Astrocyte (in vitro differentiated cells and primary cell): Measurements from ENCODE around the gene MTA3. TPM values are rescaled to one million over a fixed set of nuclear protein-coding genes. Genes with fewer than 3 reads are reported as not detected.

ENCODE experiments used
- DNase-seq: peaks from one replicate; pipeline ENCODE4 v3.0.0-alpha.2; 2010; ENCODE audit warnings: low read depth
- FAIRE-seq: peaks from 2 replicates; lab custom pipeline; 2011; peaks lifted over from hg19 to GRCh38; lab: Jason Lieb, UNC
- H2AFZ ChIP-seq: 2 replicates; pipeline ENCODE4 v1.6.0; 2012; ENCODE audit warnings: low read depth, low read length, inconsistent platforms
- H3K27ac ChIP-seq: 2 replicates; pipeline ENCODE4 v1.5.1; 2011; ENCODE audit warnings: low read depth, low read length, inconsistent platforms
- H3K27me3 ChIP-seq: 2 replicates; pipeline ENCODE4 v1.6.0; 2011; ENCODE audit warnings: low read length, inconsistent platforms; ENCODE audit not compliant: insufficient read depth
- H3K36me3 ChIP-seq: 2 replicates; pipeline ENCODE4 v1.5.1; 2011; ENCODE audit warnings: low read length, inconsistent platforms; ENCODE audit not compliant: insufficient read depth
- H3K4me1 ChIP-seq: 2 replicates; pipeline ENCODE4 v1.5.1; 2011; ENCODE audit warnings: low read length, inconsistent platforms; ENCODE audit not compliant: insufficient read depth
- H3K4me2 ChIP-seq: 2 replicates; pipeline ENCODE4 v1.6.0; 2012; ENCODE audit warnings: low read length, inconsistent platforms
- H3K4me3 ChIP-seq: 2 replicates; pipeline ENCODE4 v1.5.1; 2011; ENCODE audit warnings: low read depth, mild to moderate bottlenecking, low read length, inconsistent platforms; ENCODE audit not compliant: insufficient read depth
- H3K79me2 ChIP-seq: 2 replicates; pipeline ENCODE4 v1.6.0; 2012; ENCODE audit warnings: mild to moderate bottlenecking, low read length, inconsistent platforms; ENCODE audit not compliant: insufficient read depth
- H3K9ac ChIP-seq: 2 replicates; pipeline ENCODE4 v1.6.0; 2012; ENCODE audit warnings: mild to moderate bottlenecking, low read length, inconsistent platforms
- H3K9me3 ChIP-seq: 2 replicates; pipeline ENCODE4 v1.5.1; 2012; ENCODE audit warnings: low read depth, mild to moderate bottlenecking, low read length, inconsistent platforms; ENCODE audit not compliant: insufficient read depth
- H4K20me1 ChIP-seq: 2 replicates; pipeline ENCODE4 v1.6.0; 2012; ENCODE audit warnings: low read length, inconsistent platforms; ENCODE audit not compliant: insufficient read depth
- H3K27ac Mint-ChIP-seq: one replicate; pipeline ENCODE4 v1.8.0; 2021; ENCODE audit warnings: mild to moderate bottlenecking, mixed read lengths; ENCODE audit not compliant: unreplicated experiment
- H3K27me3 Mint-ChIP-seq: one replicate; pipeline ENCODE4 v1.8.0; 2021; ENCODE audit warnings: low read depth, mixed read lengths; ENCODE audit not compliant: unreplicated experiment
- H3K36me3 Mint-ChIP-seq: one replicate; pipeline ENCODE4 v1.8.0; 2021; ENCODE audit warnings: low read depth, mixed read lengths; ENCODE audit not compliant: unreplicated experiment
- H3K4me1 Mint-ChIP-seq: one replicate; pipeline ENCODE4 v1.8.0; 2021; ENCODE audit warnings: low read depth, mixed read lengths; ENCODE audit not compliant: unreplicated experiment
- H3K4me3 Mint-ChIP-seq: one replicate; pipeline ENCODE4 v1.8.0; 2021; ENCODE audit warnings: mild to moderate bottlenecking, moderate library complexity, mixed read lengths; ENCODE audit not compliant: unreplicated experiment
- H3K9me3 Mint-ChIP-seq: one replicate; pipeline ENCODE4 v1.8.0; 2021; ENCODE audit warnings: mild to moderate bottlenecking, mixed read lengths; ENCODE audit not compliant: unreplicated experiment
- CTCF ChIP-seq: IDR thresholded peaks from 2 replicates; pipeline ENCODE4 v1.5.1; 2011; ENCODE audit warnings: low read depth, mild to moderate bottlenecking, inconsistent platforms, low read length, moderate library complexity; ENCODE audit not compliant: insufficient read depth
- EZH2 ChIP-seq: IDR thresholded peaks from 2 replicates; pipeline ENCODE4 v1.6.1; 2012; ENCODE audit warnings: mild to moderate bottlenecking, low read length, inconsistent platforms; ENCODE audit not compliant: insufficient read depth
- total RNA-seq: library from RNA; stranded (reverse); gene quantifications from 2 replicates; pipeline ENCODE4 v1.2.1, GENCODE V29; 2021

Gene MTA3
- total RNA-seq, 1 donor from 2014 or later, result 69.4 TPM

DNA sequence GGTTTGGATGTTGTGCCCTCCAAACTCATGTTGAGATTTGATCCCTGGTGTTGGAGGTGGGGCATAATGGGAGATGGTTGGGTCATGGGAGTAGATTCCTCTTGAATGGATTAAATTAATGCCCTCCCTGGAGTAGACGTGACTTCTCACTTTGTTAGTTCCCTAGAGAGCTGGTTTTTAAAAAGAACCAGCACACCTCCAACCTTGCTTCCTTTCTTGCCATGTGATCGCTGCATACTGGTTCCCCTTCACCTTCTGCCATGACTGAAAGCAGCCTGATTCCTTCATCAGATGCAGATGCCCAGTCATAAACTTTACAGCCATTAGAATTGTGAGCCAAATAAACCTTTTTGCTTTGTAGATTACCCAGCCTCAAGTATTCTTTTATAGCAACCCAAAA, 21.7 kb downstream of the MTA3 start:
- Mint-ChIP-seq H3K27me3 (no peaks in the 10 kb centered on the region), H3K4me3 (no peak overlapping the region), H3K27ac (no peak overlapping the region), H3K36me3 (peaks cover 6% of the 10 kb centered on the region), H3K9me3 (no peaks in the 10 kb centered on the region), H3K4me1 (no peaks in the 10 kb centered on the region)
- Histone ChIP-seq H3K4me1 (no peaks in the 10 kb centered on the region), H3K4me2 (no peak overlapping the region), H3K36me3 (no peaks in the 10 kb centered on the region), H3K27ac (no peak overlapping the region), H3K79me2 (peaks cover 38% of the 10 kb centered on the region), H3K9me3 (no peaks in the 10 kb centered on the region), H2AFZ (no peak overlapping the region), H3K4me3 (no peak overlapping the region), H4K20me1 (peaks cover 34% of the 10 kb centered on the region), H3K9ac (no peak overlapping the region), H3K27me3 (no peaks in the 10 kb centered on the region)
- FAIRE-seq (no peak), DNase-seq (no peak)
- TF ChIP-seq EZH2 (no peak), CTCF (no peak)

DNA sequence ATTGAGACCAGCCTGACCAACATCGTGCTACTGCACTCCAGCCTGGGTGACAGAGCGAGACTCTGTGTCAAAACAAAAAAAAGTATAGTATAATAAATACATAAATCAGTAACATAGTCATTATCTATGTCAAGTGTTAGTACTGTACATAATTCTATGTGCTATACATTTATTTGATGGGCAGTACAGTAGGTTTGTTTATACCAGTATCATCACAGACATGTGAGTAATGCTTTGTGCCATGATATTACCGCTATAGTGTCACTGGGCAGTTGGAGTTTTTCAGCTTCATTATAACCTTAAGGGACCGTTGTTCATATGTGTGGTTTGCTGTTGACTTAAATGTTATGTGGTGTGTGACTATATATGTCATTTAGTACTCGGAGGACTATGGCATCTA, 24.9 kb downstream of the MTA3 start:
- Mint-ChIP-seq H3K9me3 (no peaks in the 10 kb centered on the region), H3K36me3 (peaks cover 4% of the 10 kb centered on the region), H3K4me3 (no peak overlapping the region), H3K27me3 (no peaks in the 10 kb centered on the region), H3K4me1 (no peaks in the 10 kb centered on the region), H3K27ac (no peak overlapping the region)
- no peak overlapping the region for H2AFZ ChIP-seq
- H3K27ac ChIP-seq, result no peak overlapping the region
- no peak overlapping the region for H3K4me2 ChIP-seq
- H3K36me3 ChIP-seq, result no peaks in the 10 kb centered on the region
- H3K9me3 ChIP-seq, result no peaks in the 10 kb centered on the region
- TF ChIP-seq CTCF (no peak), EZH2 (no peak)
- H3K4me3 ChIP-seq, result no peak overlapping the region
- DNase-seq (no peak), FAIRE-seq (no peak)
- peaks cover 44% of the 10 kb centered on the region for H3K79me2 ChIP-seq
- H3K9ac ChIP-seq, result no peak overlapping the region
- no peaks in the 10 kb centered on the region for H3K4me1 ChIP-seq
- H3K27me3 ChIP-seq, result no peaks in the 10 kb centered on the region
- H4K20me1 ChIP-seq, result peaks cover 28% of the 10 kb centered on the region

DNA sequence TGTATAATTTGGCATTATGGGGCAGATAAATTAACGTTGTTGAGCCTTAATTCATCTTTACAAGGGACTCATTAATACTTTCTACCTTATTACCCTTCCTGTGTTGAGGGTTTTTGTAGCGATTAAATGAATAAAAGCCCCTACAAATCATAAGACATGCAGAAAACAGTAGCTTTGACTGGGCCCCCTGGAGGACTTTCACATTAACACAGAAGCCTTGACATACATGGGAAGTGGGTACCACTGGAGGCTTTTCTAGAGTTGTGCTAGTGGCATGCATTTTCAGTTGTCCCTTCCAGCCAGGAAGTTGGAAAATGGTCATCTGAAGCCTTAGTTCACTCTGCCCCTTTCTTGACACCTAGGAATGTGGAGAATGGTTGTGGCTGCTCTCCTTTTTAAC, 30.2 kb downstream of the MTA3 start:
- no peaks in the 10 kb centered on the region for H3K9me3 Mint-ChIP-seq
- FAIRE-seq (no peak), DNase-seq (no peak)
- H4K20me1 ChIP-seq, result peaks cover 36% of the 10 kb centered on the region
- no peak for TF ChIP-seq EZH2
- TF ChIP-seq CTCF, result no peak
- H3K4me1 ChIP-seq, result no peaks in the 10 kb centered on the region
- H3K79me2 ChIP-seq, result peaks cover 45% of the 10 kb centered on the region
- no peaks in the 10 kb centered on the region for H3K27me3 ChIP-seq
- no peaks in the 10 kb centered on the region for H3K36me3 ChIP-seq
- peaks cover 11% of the 10 kb centered on the region for H3K4me1 Mint-ChIP-seq
- H3K9me3 ChIP-seq, result no peaks in the 10 kb centered on the region
- no peak overlapping the region for H3K4me3 Mint-ChIP-seq
- no peak overlapping the region for H3K4me3 ChIP-seq
- no peak overlapping the region for H3K9ac ChIP-seq
- H3K27ac ChIP-seq, result no peak overlapping the region
- no peak overlapping the region for H2AFZ ChIP-seq
- peaks cover 3% of the 10 kb centered on the region for H3K36me3 Mint-ChIP-seq
- H3K27me3 Mint-ChIP-seq, result no peaks in the 10 kb centered on the region
- no peak overlapping the region for H3K27ac Mint-ChIP-seq
- no peak overlapping the region for H3K4me2 ChIP-seq
